DND-41 (cell line): ENCODE results near the gene SIGLEC9.

Experiments used
- ATAC-seq: fragments of 200-7000 bp; cut with Tn5 transposase; 3 replicates; pipeline ENCODE4 v1.9.1; 2021; ENCODE audit warnings: low read depth; ENCODE audit not compliant: insufficient read depth
- DNase-seq: peaks from one replicate; pipeline ENCODE4 v3.0.0-alpha.2; 2020
- H2AFZ ChIP-seq: 2 replicates; pipeline ENCODE4 v1.6.0; 2012; ENCODE audit warnings: low read depth, low read length
- H3K27ac ChIP-seq: 2 replicates; pipeline ENCODE4 v1.5.1; 2012; ENCODE audit warnings: low read length, inconsistent platforms
- H3K27me3 ChIP-seq: fragments of 200-600 bp; sonication (generic); 2 replicates; pipeline ENCODE4 v1.6.0; 2012; ENCODE audit warnings: low read length, mild to moderate bottlenecking, inconsistent platforms; ENCODE audit not compliant: insufficient read depth, poor library complexity
- H3K36me3 ChIP-seq: 2 replicates; pipeline ENCODE4 v1.5.1; 2012; ENCODE audit warnings: low read length, inconsistent platforms; ENCODE audit not compliant: insufficient read depth
- H3K4me1 ChIP-seq: 2 replicates; pipeline ENCODE4 v1.5.1; 2012; ENCODE audit warnings: mild to moderate bottlenecking, low read length; ENCODE audit not compliant: insufficient read depth
- H3K4me2 ChIP-seq: 2 replicates; pipeline ENCODE4 v1.6.0; 2012; ENCODE audit warnings: mild to moderate bottlenecking, moderate library complexity, low read length, inconsistent platforms; ENCODE audit not compliant: insufficient read depth
- H3K4me3 ChIP-seq, 2 experiments: fragments of 200-600 bp in 1 of 2; shearing (Covaris generic) in 1 of 2; 2 replicates each; pipeline ENCODE4 v1.5.1; 2012 to 2016; ENCODE audit warnings: inconsistent platforms in 2 of 2, low read length in 2 of 2, mild to moderate bottlenecking in 2 of 2, low read depth in 1 of 2, moderate library complexity in 1 of 2
- H3K79me2 ChIP-seq: 2 replicates; pipeline ENCODE4 v1.6.0; 2012; ENCODE audit warnings: low read length, inconsistent platforms; ENCODE audit not compliant: insufficient read depth
- H3K9ac ChIP-seq: 2 replicates; pipeline ENCODE4 v1.6.0; 2012; ENCODE audit warnings: low read depth, mild to moderate bottlenecking, inconsistent platforms, low read length, moderate library complexity
- H3K9me3 ChIP-seq: 2 replicates; pipeline ENCODE4 v1.5.1; 2012; ENCODE audit warnings: low read length, moderate library complexity, mild to moderate bottlenecking, inconsistent platforms; ENCODE audit not compliant: insufficient read depth, severe bottlenecking
- H4K20me1 ChIP-seq: 2 replicates; pipeline ENCODE4 v1.6.0; 2012; ENCODE audit warnings: low read length; ENCODE audit not compliant: insufficient read depth
- EZH2 ChIP-seq: IDR thresholded peaks from 3 replicates; pipeline ENCODE4 v1.6.1; 2012; ENCODE audit warnings: borderline replicate concordance, low read depth, mild to moderate bottlenecking, moderate library complexity, low read length, inconsistent platforms; ENCODE audit not compliant: severe bottlenecking
- TF ChIP-seq, protein P1 (sequence below): IDR thresholded peaks from 2 replicates; pipeline ENCODE4 v1.5.1; 2012; ENCODE audit warnings: borderline replicate concordance, low read length, moderate library complexity, mild to moderate bottlenecking; ENCODE audit not compliant: poor library complexity, severe bottlenecking; ENCODE audit errors: extremely low read depth

The SIGLEC9 gene

DNA sequence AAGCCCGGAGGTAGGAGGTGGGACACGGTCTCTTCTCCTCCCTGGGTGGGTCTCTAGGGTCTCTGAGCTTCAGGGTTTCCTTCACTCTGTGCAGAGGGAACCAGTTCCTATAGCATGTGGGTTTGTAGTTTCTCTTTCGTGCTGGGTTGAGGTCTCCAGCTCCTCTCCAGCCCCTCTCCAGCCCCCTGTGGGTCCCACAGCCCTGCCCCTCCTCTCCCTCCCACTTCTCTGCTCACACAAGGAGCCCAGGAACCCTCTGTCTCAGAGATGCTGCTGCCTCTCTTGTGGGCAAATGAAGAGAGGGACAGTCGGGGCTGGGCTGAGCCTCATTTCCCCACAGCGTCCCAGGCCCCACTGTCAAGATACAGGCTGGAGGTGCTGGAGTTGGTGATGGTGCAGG lies 18.8 kb downstream of the SIGLEC9 start:
- H3K27ac ChIP-seq, result no peak overlapping the region
- TF ChIP-seq, protein P1, sequence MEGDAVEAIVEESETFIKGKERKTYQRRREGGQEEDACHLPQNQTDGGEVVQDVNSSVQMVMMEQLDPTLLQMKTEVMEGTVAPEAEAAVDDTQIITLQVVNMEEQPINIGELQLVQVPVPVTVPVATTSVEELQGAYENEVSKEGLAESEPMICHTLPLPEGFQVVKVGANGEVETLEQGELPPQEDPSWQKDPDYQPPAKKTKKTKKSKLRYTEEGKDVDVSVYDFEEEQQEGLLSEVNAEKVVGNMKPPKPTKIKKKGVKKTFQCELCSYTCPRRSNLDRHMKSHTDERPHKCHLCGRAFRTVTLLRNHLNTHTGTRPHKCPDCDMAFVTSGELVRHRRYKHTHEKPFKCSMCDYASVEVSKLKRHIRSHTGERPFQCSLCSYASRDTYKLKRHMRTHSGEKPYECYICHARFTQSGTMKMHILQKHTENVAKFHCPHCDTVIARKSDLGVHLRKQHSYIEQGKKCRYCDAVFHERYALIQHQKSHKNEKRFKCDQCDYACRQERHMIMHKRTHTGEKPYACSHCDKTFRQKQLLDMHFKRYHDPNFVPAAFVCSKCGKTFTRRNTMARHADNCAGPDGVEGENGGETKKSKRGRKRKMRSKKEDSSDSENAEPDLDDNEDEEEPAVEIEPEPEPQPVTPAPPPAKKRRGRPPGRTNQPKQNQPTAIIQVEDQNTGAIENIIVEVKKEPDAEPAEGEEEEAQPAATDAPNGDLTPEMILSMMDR, result no peak
- no peak overlapping the region for H3K4me3 ChIP-seq
- no peak for DNase-seq
- H2AFZ ChIP-seq, result no peak overlapping the region
- peaks cover 8% of the 10 kb centered on the region for H3K27me3 ChIP-seq
- H3K36me3 ChIP-seq, result no peaks in the 10 kb centered on the region
- no peaks in the 10 kb centered on the region for H3K79me2 ChIP-seq
- H4K20me1 ChIP-seq, result no peaks in the 10 kb centered on the region
- ATAC-seq, result no peak
- no peaks in the 10 kb centered on the region for H3K4me1 ChIP-seq
- H3K9me3 ChIP-seq, result no peaks in the 10 kb centered on the region
- H3K9ac ChIP-seq, result no peak overlapping the region
- H3K4me2 ChIP-seq, result no peak overlapping the region

DNA sequence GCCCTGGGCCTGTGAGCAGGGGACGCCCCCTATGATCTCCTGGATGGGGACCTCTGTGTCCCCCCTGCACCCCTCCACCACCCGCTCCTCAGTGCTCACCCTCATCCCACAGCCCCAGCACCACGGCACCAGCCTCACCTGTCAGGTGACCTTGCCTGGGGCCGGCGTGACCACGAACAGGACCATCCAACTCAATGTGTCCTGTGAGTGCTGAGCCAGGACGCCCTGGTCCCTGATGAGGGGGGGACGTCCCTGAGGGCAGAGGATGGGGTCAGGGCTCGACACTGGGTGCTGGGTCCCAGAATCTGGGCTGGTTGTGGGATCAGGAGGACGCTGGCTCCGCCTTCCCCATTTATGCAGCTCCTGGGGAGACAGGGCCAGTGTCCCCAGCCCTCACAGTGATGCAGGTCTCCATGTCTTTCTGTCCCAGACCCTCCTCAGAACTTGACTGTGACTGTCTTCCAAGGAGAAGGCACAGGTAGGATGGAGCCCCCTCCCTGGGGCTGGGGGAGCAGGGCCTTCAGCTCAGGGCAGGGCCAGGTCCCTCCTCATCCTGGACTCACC lies 19.9 kb downstream of the SIGLEC9 start:
- H3K9me3 ChIP-seq, result no peaks in the 10 kb centered on the region
- H3K4me2 ChIP-seq, result no peak overlapping the region
- H3K27ac ChIP-seq, result no peak overlapping the region
- ATAC-seq (no peak), DNase-seq (no peak)
- no peak overlapping the region for H3K4me3 ChIP-seq
- no peaks in the 10 kb centered on the region for H4K20me1 ChIP-seq
- H3K36me3 ChIP-seq, result no peaks in the 10 kb centered on the region
- TF ChIP-seq, protein P1, result no peak
- no peak for TF ChIP-seq EZH2
- no peaks in the 10 kb centered on the region for H3K79me2 ChIP-seq
- H3K27me3 ChIP-seq, result peaks cover 4% of the 10 kb centered on the region
- no peaks in the 10 kb centered on the region for H3K4me1 ChIP-seq
- no peak overlapping the region for H3K9ac ChIP-seq
- no peak overlapping the region for H2AFZ ChIP-seq

DNA sequence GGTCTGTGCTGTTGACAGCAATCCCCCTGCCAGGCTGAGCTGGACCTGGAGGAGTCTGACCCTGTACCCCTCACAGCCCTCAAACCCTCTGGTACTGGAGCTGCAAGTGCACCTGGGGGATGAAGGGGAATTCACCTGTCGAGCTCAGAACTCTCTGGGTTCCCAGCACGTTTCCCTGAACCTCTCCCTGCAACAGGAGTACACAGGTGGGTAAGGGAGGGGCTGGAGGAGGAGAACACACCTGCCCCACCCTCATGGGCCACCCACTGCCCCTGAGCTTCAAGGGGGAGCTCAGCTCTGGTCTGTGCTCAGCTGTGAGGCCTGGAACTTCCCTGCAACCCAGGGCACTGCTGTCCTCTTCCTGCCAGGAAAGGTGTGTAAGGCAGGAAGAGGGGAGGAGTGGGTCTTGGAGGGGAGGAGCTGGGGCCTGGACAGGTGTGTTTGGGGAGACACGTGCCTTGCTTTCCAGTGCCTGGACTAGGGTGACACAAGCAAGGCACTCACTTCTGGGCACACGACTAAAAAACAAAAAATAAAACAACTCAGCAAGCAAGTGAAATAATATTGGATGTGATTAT lies 21.3 kb downstream of the SIGLEC9 start:
- TF ChIP-seq, protein P1, result no peak
- TF ChIP-seq EZH2, result no peak
- no peaks in the 10 kb centered on the region for H3K36me3 ChIP-seq
- H3K27ac ChIP-seq, result no peak overlapping the region
- H3K9ac ChIP-seq, result no peak overlapping the region
- H3K4me1 ChIP-seq, result no peaks in the 10 kb centered on the region
- no peak overlapping the region for H2AFZ ChIP-seq
- no peaks in the 10 kb centered on the region for H3K79me2 ChIP-seq
- H3K4me2 ChIP-seq, result no peak overlapping the region
- no peak for DNase-seq
- H3K4me3 ChIP-seq, result no peak overlapping the region
- no peaks in the 10 kb centered on the region for H3K9me3 ChIP-seq
- no peaks in the 10 kb centered on the region for H3K27me3 ChIP-seq
- no peaks in the 10 kb centered on the region for H4K20me1 ChIP-seq
- ATAC-seq, result no peak

DNA sequence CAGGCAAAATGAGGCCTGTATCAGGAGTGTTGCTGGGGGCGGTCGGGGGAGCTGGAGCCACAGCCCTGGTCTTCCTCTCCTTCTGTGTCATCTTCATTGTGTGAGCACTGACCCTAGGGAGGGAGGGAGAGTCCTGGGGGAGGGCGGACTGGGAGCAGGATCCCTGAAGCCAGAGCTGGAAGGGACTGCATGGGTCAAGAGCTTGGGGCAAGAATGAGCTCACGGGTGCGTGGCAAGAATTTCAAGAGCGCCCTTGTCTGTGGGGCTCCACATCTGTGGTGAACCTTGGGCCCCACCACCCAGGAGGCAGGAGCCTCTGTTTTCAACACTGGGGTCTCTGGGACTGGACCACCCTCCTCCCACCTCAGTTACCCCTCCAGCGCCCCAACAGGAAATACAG lies 22.0 kb downstream of the SIGLEC9 start:
- H3K36me3 ChIP-seq, result no peaks in the 10 kb centered on the region
- H3K4me1 ChIP-seq, result no peaks in the 10 kb centered on the region
- no peaks in the 10 kb centered on the region for H4K20me1 ChIP-seq
- H3K4me3 ChIP-seq, result no peak overlapping the region
- H3K9me3 ChIP-seq, result no peaks in the 10 kb centered on the region
- H3K27me3 ChIP-seq, result peaks cover 1% of the 10 kb centered on the region
- no peak overlapping the region for H2AFZ ChIP-seq
- no peak for DNase-seq
- no peak overlapping the region for H3K27ac ChIP-seq
- no peak overlapping the region for H3K4me2 ChIP-seq
- no peaks in the 10 kb centered on the region for H3K79me2 ChIP-seq
- TF ChIP-seq, protein P1, result no peak
- no peak for TF ChIP-seq EZH2
- no peak for ATAC-seq
- no peak overlapping the region for H3K9ac ChIP-seq
